ENCODE results near the gene PACS2.
"Not testable (repeated sequence)": the region's sequence is repeated elsewhere in the genome, so short reads cannot be mapped to it uniquely, and the experiment has no call there.

Gene PACS2

DNA sequence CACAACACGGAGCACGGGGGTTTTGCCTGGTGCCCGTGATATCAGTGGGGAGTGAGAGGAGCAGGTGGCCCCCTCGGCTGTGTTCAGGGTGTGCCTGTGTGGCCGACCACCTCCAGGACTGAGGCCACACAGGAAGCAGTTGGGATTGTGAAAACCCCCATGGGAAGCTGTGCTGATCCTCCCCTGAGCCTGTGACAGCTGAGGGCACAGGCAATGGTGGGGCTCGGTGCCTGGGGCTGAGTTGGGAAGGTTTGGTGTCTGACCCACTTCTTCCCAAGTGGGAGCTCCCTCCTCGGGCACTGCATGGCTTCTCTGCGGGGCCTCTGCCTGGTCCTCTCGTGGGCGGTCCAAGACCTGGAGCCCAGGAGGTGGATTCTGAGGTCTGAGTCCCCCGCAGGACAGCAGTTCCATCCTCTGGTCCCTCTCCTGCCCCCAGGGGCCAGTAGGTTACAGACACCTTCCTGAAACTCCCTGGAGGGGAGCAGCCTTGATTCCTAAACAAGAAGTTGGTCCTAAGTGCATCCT, 17.9 kb downstream of the PACS2 start:
- Histone ChIP-seq H3K79me1 (ENCODE audit: low read length) (peaks cover 16% of the 10 kb centered on the region), H2BK15ac (replicated peaks; ENCODE audit: low read depth) (no peak overlapping the region), H3K9ac (ENCODE audit: low read length) (no peak overlapping the region), H2AK5ac (ENCODE audit: low read length) (no peak overlapping the region), H3K18ac (ENCODE audit: low read length) (no peak overlapping the region), H3K4me2 (ENCODE audit: low read length) (no peak overlapping the region), H4K5ac (ENCODE audit: low read length) (no peak overlapping the region), H3K23ac (ENCODE audit: low read length) (no peak overlapping the region), H3K27me3 (ENCODE audit: insufficient read depth, low read length, poor library complexity) (no peaks in the 10 kb centered on the region), H3K4ac (ENCODE audit: low read depth, low read length) (no peak overlapping the region), H3K4me3 (ENCODE audit: low read length) (no peak overlapping the region), H3K36me3 (ENCODE audit: control insufficient read depth, insufficient read depth, low read length) (no peaks in the 10 kb centered on the region), H2BK5ac (ENCODE audit: low read length) (no peak overlapping the region), H4K8ac (ENCODE audit: low read depth, low read length) (no peak overlapping the region), H2BK120ac (ENCODE audit: low read depth, low read length) (no peak overlapping the region), H3K56ac (ENCODE audit: low read length) (no peak overlapping the region), H3K27ac (ENCODE audit: low read depth, low read length) (no peak overlapping the region), H3K4me1 (ENCODE audit: control insufficient read depth, low read depth, low read length) (peaks cover 2% of the 10 kb centered on the region), H3K79me2 (ENCODE audit: control insufficient read depth, insufficient read depth, low read length) (peaks cover 2% of the 10 kb centered on the region)
- WGBS (ENCODE audit: extremely low coverage, insufficient coverage, low lambda C conversion rate): no CpG with 5 or more reads among the region's 11 CpGs
- no peak for DNase-seq

DNA sequence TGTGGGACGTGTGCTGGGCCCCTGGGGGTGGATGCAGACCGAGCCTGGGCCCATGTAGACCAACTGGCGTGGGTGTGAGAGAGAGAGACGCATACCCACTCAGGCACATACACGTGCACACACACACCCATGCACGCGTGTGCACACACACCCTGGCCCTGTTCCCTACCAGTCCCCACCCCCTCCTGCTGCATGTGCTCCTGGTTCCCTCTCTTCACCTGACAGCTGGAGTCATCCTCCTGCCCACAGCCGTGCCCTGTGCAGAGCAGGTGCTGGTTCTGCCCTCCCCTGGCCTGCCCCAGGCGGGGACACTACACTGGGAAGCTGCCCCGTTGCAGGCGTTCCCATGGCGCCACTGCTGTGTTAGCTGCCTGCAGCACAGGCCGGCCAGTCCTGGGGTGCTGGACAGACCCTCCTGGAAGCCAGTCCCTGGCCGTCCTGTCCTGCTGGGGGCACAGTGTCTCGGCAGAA, 18.5 kb downstream of the PACS2 start:
- Histone ChIP-seq H2AK5ac (ENCODE audit: low read length) (no peak overlapping the region), H3K4ac (ENCODE audit: low read depth, low read length) (no peak overlapping the region), H3K27me3 (ENCODE audit: insufficient read depth, low read length, poor library complexity) (no peaks in the 10 kb centered on the region), H3K9ac (ENCODE audit: low read length) (no peak overlapping the region), H3K18ac (ENCODE audit: low read length) (no peak overlapping the region), H3K4me1 (ENCODE audit: control insufficient read depth, low read depth, low read length) (peaks cover 2% of the 10 kb centered on the region), H4K5ac (ENCODE audit: low read length) (no peak overlapping the region), H3K56ac (ENCODE audit: low read length) (no peak overlapping the region), H3K4me2 (ENCODE audit: low read length) (no peak overlapping the region), H3K79me1 (ENCODE audit: low read length) (peaks cover 16% of the 10 kb centered on the region), H2BK15ac (replicated peaks; ENCODE audit: low read depth) (no peak overlapping the region), H3K23ac (ENCODE audit: low read length) (no peak overlapping the region), H2BK5ac (ENCODE audit: low read length) (no peak overlapping the region), H2BK120ac (ENCODE audit: low read depth, low read length) (no peak overlapping the region), H3K27ac (ENCODE audit: low read depth, low read length) (no peak overlapping the region), H3K36me3 (ENCODE audit: control insufficient read depth, insufficient read depth, low read length) (no peaks in the 10 kb centered on the region), H3K79me2 (ENCODE audit: control insufficient read depth, insufficient read depth, low read length) (peaks cover 2% of the 10 kb centered on the region), H3K4me3 (ENCODE audit: low read length) (no peak overlapping the region), H4K8ac (ENCODE audit: low read depth, low read length) (no peak overlapping the region)
- no peak for DNase-seq
- no CpG with 5 or more reads among the region's 15 CpGs for WGBS (ENCODE audit: extremely low coverage, insufficient coverage, low lambda C conversion rate)

DNA sequence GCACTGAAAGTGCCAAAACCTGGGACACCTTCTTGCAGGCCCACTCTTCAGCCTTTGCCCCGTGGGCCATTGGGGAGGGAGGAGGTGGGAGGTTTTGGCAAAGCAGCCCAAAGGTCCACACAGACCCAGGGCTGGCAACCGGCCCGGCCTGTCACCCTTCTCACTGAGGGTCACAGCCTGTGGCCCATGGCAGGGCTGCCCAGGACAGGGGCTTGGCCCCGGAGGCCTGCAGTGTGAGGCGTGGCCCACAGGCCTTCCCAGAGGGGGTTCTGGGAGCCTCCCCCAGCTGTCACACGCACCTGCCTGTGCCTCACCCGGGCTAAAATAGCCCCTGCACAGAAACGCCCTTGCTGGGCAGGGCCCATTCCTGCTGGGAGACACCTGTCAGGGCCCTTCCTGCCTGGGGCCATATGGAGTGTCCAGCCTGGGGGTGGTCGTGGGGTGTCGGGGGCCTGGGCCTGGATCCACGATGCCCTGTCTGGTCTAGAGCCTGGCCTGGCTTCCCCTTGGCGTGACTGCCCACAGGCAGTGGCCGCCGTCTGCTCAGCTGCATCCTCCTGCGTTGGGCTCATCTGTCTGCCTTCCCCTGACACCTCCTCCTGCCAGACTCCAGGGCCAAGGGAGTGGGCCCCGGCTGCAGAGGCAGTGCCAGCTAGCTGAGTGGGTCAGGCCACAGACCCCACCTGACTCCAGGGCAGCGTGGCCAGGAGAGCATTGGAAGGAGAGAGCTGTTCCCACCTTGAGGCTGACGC, 19.2 kb downstream of the PACS2 start:
- Histone ChIP-seq H3K4me1 (ENCODE audit: control insufficient read depth, low read depth, low read length) (peaks cover 2% of the 10 kb centered on the region), H3K4ac (ENCODE audit: low read depth, low read length) (no peak overlapping the region), H2BK120ac (ENCODE audit: low read depth, low read length) (no peak overlapping the region), H3K27me3 (ENCODE audit: insufficient read depth, low read length, poor library complexity) (no peaks in the 10 kb centered on the region), H3K4me2 (ENCODE audit: low read length) (no peak overlapping the region), H4K8ac (ENCODE audit: low read depth, low read length) (no peak overlapping the region), H2AK5ac (ENCODE audit: low read length) (no peak overlapping the region), H3K18ac (ENCODE audit: low read length) (no peak overlapping the region), H3K23ac (ENCODE audit: low read length) (no peak overlapping the region), H2BK5ac (ENCODE audit: low read length) (no peak overlapping the region), H3K56ac (ENCODE audit: low read length) (no peak overlapping the region), H3K4me3 (ENCODE audit: low read length) (no peak overlapping the region), H3K79me1 (ENCODE audit: low read length) (peaks cover 13% of the 10 kb centered on the region), H3K36me3 (ENCODE audit: control insufficient read depth, insufficient read depth, low read length) (no peaks in the 10 kb centered on the region), H3K79me2 (ENCODE audit: control insufficient read depth, insufficient read depth, low read length) (peaks cover 2% of the 10 kb centered on the region), H3K9ac (ENCODE audit: low read length) (no peak overlapping the region), H2BK15ac (replicated peaks; ENCODE audit: low read depth) (no peak overlapping the region), H4K5ac (ENCODE audit: low read length) (no peak overlapping the region), H3K27ac (ENCODE audit: low read depth, low read length) (no peak overlapping the region)
- no peak for DNase-seq
- no CpG with 5 or more reads among the region's 18 CpGs for WGBS (ENCODE audit: extremely low coverage, insufficient coverage, low lambda C conversion rate)

DNA sequence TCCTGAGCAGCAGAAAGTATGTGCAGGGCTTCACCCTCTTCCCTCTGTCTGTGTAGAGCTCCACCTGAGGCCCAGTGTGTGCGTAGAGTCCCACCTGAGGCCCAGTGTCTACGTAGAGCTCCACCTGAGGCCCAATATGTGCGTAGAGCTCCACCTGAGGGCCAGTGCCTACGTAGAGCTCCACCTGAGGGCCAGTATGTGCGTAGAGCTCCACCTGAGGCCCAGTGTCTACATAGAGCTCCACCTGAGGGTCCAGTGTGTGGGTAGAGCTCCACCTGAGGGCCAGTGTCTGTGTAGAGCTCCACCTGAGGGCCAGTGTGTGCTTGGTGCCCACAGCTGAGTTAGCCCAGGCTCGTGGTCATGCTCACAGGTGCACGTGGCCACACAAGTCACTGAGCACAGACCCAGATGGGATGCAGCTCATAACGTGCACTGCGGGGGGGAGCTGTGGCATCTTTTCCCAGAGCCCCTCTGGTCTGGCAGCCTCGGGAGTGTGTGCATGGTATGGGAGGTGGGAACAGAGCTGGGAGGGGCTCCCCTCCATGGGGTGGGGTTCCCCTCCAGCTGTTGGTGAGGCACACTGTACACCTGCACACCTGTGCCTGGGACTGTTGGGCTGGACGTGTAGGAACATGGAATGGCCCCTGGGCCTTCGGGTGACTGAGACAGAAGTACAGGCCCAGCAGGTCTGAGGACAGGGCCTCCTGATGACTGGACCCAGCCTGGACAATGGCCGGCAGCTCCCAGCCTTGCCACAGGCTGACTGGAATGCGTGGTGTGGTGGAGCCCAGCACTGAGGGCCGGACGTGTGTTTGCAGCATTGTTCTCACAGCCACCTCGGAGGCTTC, 20.1 kb downstream of the PACS2 start:
- Histone ChIP-seq H2BK15ac (replicated peaks; ENCODE audit: low read depth) (no peak overlapping the region), H3K36me3 (ENCODE audit: control insufficient read depth, insufficient read depth, low read length) (no peaks in the 10 kb centered on the region), H3K4me3 (ENCODE audit: low read length) (no peak overlapping the region), H3K4me1 (ENCODE audit: control insufficient read depth, low read depth, low read length) (peaks cover 2% of the 10 kb centered on the region), H3K56ac (ENCODE audit: low read length) (no peak overlapping the region), H3K4ac (ENCODE audit: low read depth, low read length) (no peak overlapping the region), H2AK5ac (ENCODE audit: low read length) (no peak overlapping the region), H4K5ac (ENCODE audit: low read length) (no peak overlapping the region), H3K79me2 (ENCODE audit: control insufficient read depth, insufficient read depth, low read length) (no peaks in the 10 kb centered on the region), H4K8ac (ENCODE audit: low read depth, low read length) (no peak overlapping the region), H3K18ac (ENCODE audit: low read length) (no peak overlapping the region), H3K27me3 (ENCODE audit: insufficient read depth, low read length, poor library complexity) (no peaks in the 10 kb centered on the region), H2BK5ac (ENCODE audit: low read length) (no peak overlapping the region), H2BK120ac (ENCODE audit: low read depth, low read length) (no peak overlapping the region), H3K79me1 (ENCODE audit: low read length) (peaks cover 15% of the 10 kb centered on the region), H3K23ac (ENCODE audit: low read length) (no peak overlapping the region), H3K4me2 (ENCODE audit: low read length) (no peak overlapping the region), H3K9ac (ENCODE audit: low read length) (no peak overlapping the region), H3K27ac (ENCODE audit: low read depth, low read length) (no peak overlapping the region)
- peak; percentile 22 for DNase-seq
- WGBS (ENCODE audit: extremely low coverage, insufficient coverage, low lambda C conversion rate): no CpG with 5 or more reads among the region's 17 CpGs

DNA sequence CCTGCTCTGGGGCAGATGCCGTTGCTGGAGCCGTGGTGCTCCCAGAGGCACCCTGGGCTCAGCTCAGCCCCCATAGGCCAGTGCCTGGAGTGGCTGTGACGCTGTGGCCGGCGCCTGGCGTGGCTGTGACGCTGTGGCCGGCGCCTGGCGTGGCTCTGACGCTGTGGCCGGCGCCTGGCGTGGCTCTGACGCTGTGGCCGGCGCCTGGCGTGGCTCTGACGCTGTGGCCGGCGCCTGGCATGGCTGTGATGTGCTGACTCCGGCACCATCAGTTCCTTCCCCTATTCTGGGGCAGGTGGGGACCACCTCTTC, 20.6 kb downstream of the PACS2 start:
- H3K27me3 ChIP-seq (ENCODE audit: insufficient read depth, low read length, poor library complexity); H3K4me1 ChIP-seq (ENCODE audit: control insufficient read depth, low read depth, low read length); DNase-seq; H3K27ac ChIP-seq (ENCODE audit: low read depth, low read length); H4K8ac ChIP-seq (ENCODE audit: low read depth, low read length); H3K4me3 ChIP-seq (ENCODE audit: low read length); H2AK5ac ChIP-seq (ENCODE audit: low read length); H3K9ac ChIP-seq (ENCODE audit: low read length); H2BK15ac ChIP-seq (replicated peaks; ENCODE audit: low read depth); H4K5ac ChIP-seq (ENCODE audit: low read length); H3K4me2 ChIP-seq (ENCODE audit: low read length); H2BK120ac ChIP-seq (ENCODE audit: low read depth, low read length); H3K18ac ChIP-seq (ENCODE audit: low read length); H3K56ac ChIP-seq (ENCODE audit: low read length); H3K79me2 ChIP-seq (ENCODE audit: control insufficient read depth, insufficient read depth, low read length); H2BK5ac ChIP-seq (ENCODE audit: low read length); H3K23ac ChIP-seq (ENCODE audit: low read length); H3K4ac ChIP-seq (ENCODE audit: low read depth, low read length); H3K36me3 ChIP-seq (ENCODE audit: control insufficient read depth, insufficient read depth, low read length): not testable (repeated sequence)
- WGBS (ENCODE audit: extremely low coverage, insufficient coverage, low lambda C conversion rate): no CpG with 5 or more reads among the region's 22 CpGs
- peaks cover 15% of the 10 kb centered on the region for H3K79me1 ChIP-seq (ENCODE audit: low read length)
